HG03571 (cell line): ENCODE data around the gene ABHD15.
"Not testable (repeated sequence)": the region's sequence is repeated elsewhere in the genome, so short reads cannot be mapped to it uniquely, and the experiment has no call there.

Source experiments
- ATAC-seq: cut with Tn5 transposase; IDR thresholded peaks from one replicate; pipeline ENCODE4 v1.9.1; 2021; ENCODE audit not compliant: unreplicated experiment

Gene ABHD15

DNA sequence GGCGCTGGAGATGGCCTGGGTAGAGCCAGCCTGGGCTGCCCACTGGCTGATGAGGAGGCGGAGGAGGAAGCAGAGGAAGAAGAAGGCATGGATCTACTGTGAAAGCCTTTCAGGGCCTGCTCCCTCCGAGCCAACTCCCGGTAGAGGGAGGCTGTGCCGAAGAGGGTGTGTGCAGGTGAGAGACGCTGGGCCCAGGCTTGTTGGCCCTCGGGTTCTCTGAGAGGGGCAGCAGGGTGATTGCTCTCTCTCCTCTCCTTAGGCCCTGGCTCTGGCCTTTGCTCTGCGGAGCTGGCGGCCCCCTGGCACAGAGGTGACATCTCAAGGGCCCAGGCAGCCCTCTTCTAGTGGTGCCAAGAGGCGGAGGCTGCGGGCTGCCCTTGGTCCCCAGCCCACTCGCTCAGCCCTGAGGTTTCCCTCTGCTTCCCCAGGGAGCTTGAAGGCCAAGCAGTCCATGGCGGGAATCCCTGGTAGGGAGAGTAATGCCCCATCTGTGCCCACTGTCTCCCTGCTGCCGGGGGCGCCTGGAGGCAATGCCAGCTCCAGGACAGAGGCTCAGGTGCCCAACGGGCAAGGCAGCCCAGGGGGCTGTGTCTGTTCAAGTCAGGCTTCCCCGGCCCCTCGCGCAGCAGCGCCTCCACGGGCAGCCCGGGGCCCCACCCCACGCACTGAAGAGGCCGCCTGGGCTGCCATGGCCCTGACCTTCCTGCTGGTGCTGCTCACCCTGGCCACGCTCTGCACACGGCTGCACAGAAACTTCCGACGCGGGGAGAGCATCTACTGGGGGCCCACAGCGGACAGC is 5.2 kb upstream of the ABHD15 start:
- no peak for ATAC-seq

DNA sequence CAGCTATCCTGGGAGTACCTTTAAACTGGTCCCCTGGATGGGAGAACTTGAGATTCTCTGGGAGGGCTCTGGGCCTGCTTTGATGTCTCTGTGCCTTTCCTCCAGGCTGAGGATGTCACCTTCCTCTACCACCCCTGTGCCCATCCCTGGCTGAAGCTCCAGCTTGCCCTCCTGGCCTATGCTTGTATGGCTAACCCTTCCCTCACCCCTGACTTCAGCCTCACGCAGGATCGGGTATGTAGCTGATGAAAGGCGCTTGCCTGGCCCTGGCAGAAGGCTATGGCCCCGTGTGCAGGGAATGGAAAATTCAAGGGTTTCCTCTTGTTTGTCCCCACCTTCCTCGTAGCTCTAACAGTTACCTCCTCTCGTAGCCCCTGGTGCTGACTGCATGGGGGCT is 4.6 kb upstream of the ABHD15 start:
- no peak for ATAC-seq

DNA sequence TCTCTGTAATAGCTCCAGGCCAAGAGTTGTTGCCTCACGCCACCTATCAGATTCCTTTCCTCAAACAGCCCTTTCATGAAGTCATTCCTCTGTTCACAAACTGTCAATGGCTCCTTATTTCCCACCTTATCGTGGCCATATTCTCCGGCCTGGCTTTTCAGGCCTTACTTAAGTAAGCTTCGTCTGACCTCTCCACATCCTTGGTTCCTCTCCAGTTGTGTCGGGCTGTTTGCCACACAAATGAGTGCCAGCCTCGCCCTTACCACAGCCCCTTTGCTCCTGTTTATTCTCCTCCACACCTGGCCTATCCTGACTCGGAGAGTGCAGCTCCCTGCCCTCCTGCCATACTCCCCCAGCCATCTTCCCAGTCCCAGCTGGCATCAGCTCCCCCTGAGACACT is 3.7 kb upstream of the ABHD15 start:
- no peak for ATAC-seq

DNA sequence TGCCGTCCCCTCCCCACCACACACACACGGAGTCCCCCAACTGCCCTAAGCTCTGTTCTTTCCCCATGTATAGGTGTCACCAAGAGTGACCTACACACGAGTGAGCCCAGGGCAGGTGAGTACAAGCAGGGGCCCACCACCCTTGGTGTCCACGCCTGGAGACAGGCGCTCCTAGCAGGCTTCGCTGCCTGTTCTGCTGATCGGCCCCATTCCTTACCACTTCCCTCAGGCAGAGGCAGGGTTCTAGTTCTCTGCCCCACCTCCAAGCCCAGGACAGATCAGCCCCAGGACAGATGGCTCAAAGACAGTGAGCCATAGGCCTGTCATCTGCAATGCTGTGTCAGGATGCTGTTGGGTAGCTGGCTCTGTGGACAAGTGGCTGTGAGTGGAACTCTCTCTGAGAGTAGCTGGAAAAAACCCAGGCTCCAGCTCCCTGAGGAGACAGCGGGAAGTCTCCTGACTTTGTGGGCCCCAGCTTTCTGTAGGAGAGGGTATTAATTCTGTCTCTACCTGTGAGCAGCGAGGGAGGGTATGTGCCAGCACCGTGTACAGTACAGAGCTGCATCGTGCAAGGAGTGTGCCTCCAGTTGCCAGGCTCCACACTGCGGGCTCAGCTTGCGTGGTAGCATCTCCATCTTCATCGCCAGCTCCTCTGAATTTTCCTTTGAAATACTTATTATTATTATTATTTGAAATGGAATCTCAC is 2.6 kb upstream of the ABHD15 start:
- ATAC-seq: no peak

DNA sequence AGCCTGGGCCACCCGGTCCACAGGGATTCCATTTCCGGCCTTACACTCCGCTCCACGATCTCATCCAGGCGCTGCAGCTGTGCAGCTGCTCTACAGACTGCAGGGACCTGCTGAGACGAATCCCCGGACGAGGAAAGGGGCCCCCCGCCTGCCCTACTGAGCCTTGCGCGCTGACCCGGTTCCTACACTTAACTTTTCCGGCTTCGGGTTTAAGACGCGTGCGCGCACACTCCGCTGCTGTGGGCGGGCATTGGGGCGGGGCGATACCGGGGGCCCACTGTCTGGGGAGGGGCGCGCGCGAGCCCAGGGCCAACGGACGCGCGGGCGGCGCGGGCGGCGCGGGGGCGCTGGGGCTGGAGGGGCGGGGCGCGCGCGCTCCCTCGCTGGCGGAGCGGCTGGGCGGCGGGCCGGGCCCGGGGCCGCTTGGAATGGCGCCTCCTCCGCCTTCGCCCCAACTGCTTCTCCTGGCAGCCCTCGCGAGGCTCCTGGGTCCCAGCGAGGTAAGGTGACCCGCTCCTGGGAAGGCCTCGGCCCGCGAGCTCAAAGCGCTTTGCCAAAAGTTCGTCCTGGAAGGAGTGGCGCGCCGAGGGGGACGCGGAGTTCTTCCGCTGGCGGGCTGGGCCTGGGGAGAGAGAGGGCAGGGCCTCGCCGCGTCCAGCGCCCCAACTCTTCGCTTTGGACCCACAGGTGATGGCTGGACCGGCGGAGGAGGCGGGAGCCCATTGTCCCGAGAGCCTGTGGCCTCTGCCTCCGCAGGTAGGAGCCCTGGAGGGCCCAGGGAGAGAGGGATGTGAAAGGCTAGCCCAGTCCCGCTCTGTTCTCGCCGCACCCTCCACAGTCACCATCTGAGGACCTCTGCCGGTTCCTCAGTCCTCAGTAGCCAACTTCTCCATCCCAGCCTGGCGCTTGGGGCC is 1.8 kb upstream of the ABHD15 start, which contains the start of gene TP53I13:
Gene TP53I13 (plus strand): TSS at position 371 of the 914 bp plus-strand sequence. CDS start 58 bp downstream, at position 429.
- ATAC-seq: peak; percentile 25

DNA sequence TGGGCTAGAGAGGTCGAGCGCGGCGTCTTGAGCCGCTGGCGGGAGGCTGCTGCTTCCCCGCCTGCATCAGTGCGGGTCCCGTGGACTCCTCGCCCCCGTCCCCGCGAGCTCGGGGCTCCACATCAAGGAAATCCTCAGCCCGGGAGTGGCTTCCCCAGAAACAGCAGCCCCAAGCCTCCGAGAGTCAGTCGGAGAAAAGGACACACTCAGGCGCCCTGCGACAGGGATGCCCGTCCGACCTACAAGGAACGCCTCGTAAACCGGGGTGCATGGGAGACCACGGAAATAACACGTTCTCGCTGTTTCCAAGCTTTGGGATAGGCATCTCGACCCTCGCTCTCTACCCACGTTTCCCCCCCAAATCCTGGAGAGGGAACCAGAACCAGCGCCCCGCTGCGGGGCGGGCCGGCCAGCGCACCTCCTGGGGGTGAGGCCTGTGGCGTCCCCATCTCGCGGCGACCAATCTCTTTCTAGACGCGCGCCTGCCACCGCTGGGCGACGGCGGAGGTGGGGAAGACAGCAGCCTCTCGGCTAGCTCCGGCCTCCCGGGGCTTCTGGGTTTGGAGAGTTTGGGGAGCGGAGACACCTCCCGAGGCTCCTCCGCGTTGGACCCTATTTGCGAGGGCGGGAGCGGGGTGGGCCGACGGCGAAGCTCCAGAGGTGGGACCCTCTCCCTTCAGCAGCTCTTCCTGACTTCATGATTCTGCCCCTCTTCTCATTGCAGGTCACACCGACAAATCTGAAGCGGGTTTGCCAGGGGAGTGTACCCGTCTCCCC is 905 bp upstream of the ABHD15 start:
- peak; percentile 38 for ATAC-seq

DNA sequence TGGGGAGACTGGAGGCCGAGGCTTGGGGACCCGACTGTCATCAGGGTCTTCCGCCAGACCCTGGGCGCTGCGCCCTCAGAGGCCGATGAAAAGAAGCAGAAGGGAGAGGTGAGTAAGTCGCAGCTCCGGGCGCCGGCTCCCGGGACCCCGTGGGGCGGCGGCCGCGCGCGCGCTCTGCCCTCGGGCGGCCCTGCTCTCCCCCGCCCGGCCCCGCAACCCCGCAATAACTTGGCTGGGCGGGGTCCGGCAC is 392 bp upstream of the ABHD15 start:
- peak; percentile 16 for ATAC-seq

DNA sequence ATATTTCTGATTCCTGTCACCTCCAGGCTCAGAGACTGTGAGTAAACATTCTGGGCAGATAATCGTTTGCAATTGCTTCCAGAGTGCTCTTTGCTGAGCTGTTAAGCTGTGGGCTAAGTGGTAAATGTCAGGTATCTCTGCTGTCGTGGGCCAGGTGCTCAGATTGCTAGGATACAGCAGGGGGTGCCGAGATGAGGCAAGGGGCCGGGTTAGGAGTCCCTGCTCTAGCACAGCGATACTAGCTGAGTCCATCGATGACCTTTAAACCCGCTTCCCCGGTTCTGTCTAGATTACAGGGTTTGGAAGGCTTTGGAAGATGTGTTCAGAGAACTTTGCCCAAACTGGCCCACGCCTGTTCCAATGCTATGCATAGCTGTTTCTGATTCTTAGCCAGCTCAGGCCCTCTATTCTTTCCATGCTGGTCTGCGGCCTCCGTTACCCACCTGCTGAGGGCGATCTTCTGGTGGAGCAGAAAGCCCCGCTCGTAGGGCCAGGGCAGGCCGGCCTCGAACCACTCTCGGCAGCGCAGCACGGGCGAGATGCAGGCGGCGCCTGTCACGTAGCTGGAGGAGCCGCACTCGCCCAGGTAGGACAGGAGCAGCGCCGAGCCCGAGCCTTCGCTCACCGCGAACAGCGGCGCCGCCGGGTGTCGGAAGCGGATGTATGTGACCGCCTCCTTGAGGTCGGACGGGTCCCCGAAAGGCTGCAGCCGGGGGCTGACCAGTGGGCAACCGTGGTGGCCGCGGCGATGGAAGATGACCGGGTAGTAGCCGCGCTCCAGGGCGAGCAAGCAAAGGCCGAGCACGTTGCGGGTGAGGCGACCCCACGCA is 979 bp downstream of the ABHD15 start:
- no peak for ATAC-seq

DNA sequence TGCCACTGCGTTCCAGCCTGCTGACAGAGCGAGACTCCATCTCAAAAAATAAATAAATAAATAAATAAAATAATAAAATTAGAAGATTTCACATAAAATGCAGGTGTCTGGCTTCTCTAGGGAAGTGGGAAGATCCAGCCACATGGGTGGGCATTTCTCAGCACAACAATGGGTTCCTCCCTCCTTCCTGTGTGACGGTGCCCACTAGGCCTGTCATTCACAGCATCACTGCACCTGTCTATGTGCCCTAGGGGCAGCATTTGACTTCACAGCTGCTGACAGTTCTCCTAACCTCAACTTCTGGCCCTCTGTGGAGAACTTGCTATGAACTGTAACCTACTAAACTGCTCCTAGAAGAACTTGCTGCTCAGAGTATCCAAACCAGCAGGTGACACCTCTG is 3.0 kb downstream of the ABHD15 start:
- ATAC-seq: no peak

DNA sequence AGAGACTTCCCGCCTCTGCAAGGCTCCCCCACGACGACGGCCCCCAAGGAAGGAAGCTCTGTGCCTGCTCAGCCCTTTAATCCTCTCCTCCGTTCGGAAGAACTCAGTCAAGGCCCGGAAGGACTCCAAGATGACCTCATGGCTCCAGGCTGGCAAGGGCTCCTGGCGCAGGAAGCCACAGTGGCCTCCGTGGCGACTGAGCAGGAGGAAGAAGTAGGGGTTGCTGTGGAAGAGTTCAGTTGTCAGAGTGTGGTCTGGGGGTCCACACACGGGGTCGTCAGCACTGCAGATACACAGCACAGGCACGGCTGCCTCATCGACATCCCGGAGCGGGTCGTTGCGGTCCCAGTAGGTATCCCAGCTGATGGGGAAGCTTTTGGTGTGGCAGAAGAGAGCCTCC is 4.2 kb downstream of the ABHD15 start:
- no peak for ATAC-seq

DNA sequence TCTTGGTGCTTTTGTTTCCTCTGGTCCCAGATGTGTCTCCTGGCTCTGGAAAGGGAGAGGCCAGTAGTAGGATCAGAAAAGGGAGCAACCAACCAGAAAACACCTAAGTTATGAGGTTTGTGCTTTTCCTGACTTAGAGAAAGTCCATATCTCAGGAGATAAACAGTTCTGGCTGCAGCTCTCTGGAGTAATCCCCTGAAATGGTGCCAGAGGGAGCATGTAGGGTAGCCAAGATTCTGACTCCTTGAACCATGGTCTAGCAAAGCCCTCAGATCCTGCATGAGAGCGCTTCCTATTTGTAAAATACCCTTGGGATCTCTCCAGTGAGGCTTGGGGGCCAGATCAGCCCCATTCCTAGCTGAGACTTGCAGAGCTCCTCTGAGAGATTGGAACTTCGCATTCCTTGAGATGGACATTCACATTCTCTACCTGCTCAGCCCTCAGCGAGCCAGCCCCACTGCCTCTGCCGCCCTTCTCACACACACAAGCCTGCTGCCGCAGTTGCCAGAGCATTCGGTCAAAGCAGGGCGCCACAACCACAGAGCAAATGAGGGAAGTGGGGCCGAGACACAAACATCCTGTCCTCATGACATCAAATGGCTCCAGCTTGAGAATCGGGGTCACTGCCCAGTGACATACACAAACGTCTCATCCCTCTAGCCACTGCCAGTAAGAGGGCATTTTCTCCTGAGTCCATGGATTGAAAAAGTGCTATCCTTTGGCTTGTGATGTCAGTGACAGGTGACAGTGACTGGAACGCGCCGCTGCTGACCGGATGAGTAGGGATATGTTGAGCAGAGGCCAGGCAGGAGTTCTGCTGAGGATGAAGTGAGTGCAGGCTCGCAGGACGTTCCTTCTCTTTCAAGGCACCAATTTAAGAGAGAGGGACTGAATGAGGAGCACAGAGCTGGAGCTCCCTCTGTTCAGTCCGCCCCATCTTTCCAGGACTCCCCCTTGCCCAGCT is 5.0 kb downstream of the ABHD15 start:
- ATAC-seq: no peak

DNA sequence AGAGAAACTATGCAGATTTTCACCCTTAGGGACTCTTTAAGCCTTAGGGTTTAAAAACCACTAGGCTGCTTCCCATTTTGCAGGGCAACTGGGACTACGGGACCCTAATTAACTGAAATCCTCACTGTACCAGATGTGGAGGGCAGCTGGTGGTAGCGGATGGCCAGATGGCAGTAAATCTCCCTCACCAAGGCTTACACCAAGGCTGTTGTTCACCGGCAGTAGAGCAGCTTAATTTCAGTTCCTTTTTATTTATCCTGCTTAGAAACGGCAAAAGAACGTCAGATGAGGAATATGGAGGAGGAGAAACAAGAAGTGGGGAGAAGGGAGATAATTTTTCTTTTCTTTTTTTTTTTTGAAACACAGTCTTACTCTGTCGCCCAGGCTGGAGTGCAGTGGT is 6.5 kb downstream of the ABHD15 start:
- ATAC-seq: no peak

DNA sequence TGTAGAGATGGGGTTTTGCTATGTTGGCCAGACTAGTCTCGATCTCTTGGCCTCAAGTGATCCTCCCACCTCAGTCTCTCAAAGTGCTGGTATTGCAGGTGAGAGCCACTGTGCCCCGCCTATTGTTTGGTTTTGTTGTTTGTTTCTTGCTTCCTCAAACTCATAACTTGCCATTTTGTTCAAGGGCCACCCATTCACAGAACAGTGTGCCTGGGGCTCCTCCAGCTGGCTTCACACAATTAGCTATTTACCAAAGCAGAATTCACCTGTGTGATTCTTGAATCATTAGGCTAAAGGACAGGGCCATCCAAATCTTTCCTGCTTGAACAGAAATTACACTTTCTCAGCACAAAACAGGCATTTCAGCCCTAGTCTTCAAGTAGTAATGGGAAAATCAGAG is 7.2 kb downstream of the ABHD15 start:
- no peak for ATAC-seq

DNA sequence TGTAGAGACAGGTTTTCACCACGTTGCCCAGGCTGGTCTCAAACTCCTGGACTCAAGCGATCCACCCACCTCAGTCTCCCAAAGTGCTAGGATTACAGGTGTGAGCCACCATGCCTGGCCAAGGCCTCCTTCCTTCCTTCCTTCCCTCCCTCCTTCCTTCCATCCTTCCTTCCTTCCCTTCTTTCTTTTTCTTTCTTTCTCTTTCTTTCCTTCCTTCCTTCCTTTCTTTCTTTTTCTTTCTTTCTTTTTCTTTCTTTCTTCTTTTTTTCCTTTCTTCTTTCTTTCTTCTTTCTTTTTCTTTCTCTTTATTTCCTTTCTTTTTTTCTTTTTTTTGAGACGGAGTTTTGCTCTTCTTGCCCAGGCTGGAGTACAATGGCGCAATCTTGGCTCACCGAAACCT is 8.7 kb downstream of the ABHD15 start:
- not testable (repeated sequence) for ATAC-seq

DNA sequence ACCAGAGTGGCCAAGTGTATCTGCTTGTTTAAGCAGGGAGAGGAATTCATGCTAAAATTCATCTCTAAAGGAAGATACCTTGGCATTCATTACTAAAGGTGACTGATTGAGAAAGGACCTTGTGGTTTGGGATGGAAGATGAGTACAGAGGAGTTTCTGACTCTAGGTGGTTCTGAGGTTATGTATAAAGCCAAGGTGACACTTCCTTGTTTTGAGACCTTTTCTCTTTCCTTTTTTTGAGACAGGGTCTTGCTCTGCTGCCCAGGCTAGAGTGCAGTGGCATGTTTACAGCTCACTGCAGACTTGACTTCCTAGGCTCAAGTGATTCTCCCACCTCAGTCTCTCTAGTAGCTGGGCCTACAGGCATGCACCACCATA is 9.1 kb downstream of the ABHD15 start:
- ATAC-seq: no peak

DNA sequence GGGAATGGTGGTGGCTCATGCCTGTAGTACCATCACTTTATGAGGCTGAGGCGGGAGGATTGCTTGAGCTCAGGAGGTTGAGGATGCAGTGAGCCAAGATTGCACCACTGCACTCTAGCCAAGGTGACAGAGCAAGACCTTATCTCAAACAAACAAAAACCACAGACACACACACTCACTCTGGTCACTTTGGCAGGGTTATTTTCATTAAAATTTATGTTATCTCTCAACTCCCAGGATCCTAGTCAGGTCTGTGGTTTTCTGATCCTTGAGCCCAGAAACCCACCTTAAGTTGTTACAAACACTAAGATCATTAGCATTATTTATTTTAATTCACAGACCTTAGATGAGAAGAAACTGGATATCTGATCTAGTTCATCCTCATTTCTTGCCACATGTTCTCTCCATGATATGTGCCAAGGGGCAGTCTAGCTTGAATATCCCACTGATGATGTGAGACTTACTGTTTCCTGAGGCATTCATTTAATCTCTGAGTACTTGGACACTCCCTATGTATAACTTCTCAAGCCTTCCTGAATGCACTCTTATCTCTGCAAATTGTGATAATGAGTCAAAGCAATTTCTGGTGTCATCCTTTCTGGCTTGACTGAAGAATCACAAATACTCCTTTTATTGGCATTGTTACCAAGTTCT is 9.6 kb downstream of the ABHD15 start:
- ATAC-seq: no peak

DNA sequence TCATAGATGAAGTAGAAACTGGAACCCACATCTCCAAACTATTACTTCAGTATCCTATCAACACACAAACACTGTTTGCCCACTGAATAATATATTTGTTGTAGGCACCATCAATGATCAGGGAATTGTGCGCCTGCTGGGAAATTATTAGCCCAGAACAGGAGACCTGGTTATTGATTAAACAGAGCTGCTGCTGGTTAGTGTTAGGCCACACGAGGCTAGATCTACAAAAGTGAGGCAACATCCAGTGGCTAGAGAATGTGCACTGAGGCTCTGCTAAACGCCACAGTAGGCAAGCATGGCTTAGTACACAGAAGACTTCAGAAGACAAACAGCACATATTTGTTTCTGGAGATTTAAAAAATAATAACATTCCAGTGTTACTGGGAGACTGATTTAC is 11.0 kb downstream of the ABHD15 start:
- no peak for ATAC-seq

DNA sequence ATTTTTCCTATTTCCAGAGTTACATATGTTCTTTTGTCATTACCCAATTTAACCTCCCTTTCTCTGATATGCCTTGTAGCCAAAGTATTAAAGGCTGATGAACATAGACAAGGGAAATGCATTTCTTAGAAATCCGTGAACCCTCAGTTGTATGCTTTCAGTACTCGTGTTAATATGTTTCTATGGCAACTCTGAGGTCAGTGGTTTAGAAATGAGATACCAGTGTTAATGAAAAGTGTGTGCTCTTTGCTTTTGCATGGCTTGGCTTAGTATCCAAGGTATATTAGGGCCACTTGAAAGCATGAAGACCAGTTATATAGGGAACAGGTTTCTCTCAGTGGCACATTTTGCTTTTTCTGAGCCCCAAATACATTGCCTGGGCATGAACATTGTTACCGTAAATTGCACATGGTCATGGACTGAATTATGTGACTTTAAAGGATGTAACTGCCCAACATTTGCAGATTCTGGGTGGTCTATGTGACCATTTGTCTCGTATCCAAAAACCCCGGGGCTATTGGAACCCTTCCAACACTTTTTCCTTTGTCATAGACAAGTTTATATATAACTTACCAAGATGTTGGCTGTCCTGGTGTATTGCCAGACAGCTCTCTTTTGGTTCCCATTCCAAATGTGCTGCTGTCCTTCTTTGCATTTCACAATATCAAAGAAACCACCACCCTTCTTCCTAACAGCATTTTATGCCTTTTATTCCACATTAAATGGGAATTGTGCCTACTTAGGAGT is 17.5 kb downstream of the ABHD15 start:
- ATAC-seq: no peak
